K562 (cell line): ENCODE measurements around the gene IRF5. TPM values are rescaled to one million over a fixed set of nuclear protein-coding genes. Genes with fewer than 3 reads are reported as not detected.

Experiments used
- BRCA1 ChIP-seq, 2 experiments: fragments of 450-650 bp in 1 of 2; sonication (generic) in 1 of 2; formaldehyde crosslinking in 1 of 2; IDR thresholded peaks; 2 replicates each; pipeline versions ENCODE4 v1.5.0 to v1.6.1; 2017 to 2020; ENCODE audit warnings: mild to moderate bottlenecking in 1 of 2, missing genetic modification reagents in 1 of 2
- CBX8 ChIP-seq: fragments of 200-600 bp; sonication (generic); IDR thresholded peaks from 2 replicates; pipeline ENCODE4 v1.6.1; 2012; ENCODE audit warnings: borderline replicate concordance, mixed run types, low read depth, mild to moderate bottlenecking, moderate library complexity, mixed read lengths, low read length, control low read depth, inconsistent platforms; ENCODE audit not compliant: poor library complexity, severe bottlenecking; ENCODE audit errors: extremely low read depth
- FOXK2 ChIP-seq, 2 experiments: fragments of 450-650 bp; IDR thresholded peaks in 1 of 2; conservative IDR thresholded peaks in 1 of 2; 2 replicates each; pipeline ENCODE4 v1.6.1; 2016; ENCODE audit warnings: low read depth in 2 of 2, mild to moderate bottlenecking in 1 of 2
- MAX ChIP-seq: sonication (generic); formaldehyde crosslinking; IDR thresholded peaks from 2 replicates; pipeline ENCODE4 v1.9.0; 2022; ENCODE audit warnings: mild to moderate bottlenecking, missing genetic modification reagents
- NFYB ChIP-seq: IDR thresholded peaks from 2 replicates; pipeline ENCODE4 v1.6.1; 2011; ENCODE audit warnings: mild to moderate bottlenecking, moderate library complexity; ENCODE audit not compliant: insufficient read length; ENCODE audit errors: extremely low read depth
- PHB2 ChIP-seq: fragments of 450-650 bp; IDR thresholded peaks from 2 replicates; pipeline ENCODE4 v1.6.1; 2017; ENCODE audit warnings: low read depth
- POLR2AphosphoS5 ChIP-seq: IDR thresholded peaks from 2 replicates; pipeline ENCODE4 v1.6.1; 2011; ENCODE audit warnings: mild to moderate bottlenecking, low read depth, low read length, moderate library complexity; ENCODE audit not compliant: control insufficient read depth, insufficient read depth
- RAD21 ChIP-seq, 2 experiments: fragments of 250-450 bp in 1 of 2; fragments of 450-650 bp in 1 of 2; sonication (Bioruptor Pico) in 1 of 2; formaldehyde crosslinking in 1 of 2; IDR thresholded peaks in 1 of 2; conservative IDR thresholded peaks in 1 of 2; 2 replicates each; pipeline versions ENCODE4 v1.4.0 to v1.8.0; 2020 to 2022; ENCODE audit warnings: mild to moderate bottlenecking in 2 of 2, moderate library complexity in 1 of 2
- TAL1 ChIP-seq: fragments of 450-650 bp; IDR thresholded peaks from 2 replicates; pipeline ENCODE4 v1.6.1; 2016; ENCODE audit warnings: mild to moderate bottlenecking
- U2AF1 ChIP-seq: fragments of 200-400 bp; formaldehyde crosslinking; optimal IDR thresholded peaks from 2 replicates; pipeline ENCODE3; 2017; ENCODE audit warnings: mild to moderate bottlenecking, low read depth, low read length, moderate library complexity
- ZBTB5 ChIP-seq: fragments of 450-650 bp; IDR thresholded peaks from 2 replicates; pipeline ENCODE4 v1.6.1; 2017; ENCODE audit warnings: antibody characterized with exemption
- ZNF444 ChIP-seq: fragments of 250-450 bp; sonication (Bioruptor Pico); IDR thresholded peaks from 2 replicates; pipeline ENCODE4 v1.4.0; 2020; ENCODE audit warnings: mild to moderate bottlenecking, moderate library complexity
- polyA plus RNA-seq, 8 experiments: library from polyadenylated mRNA; depleted of rRNA in 4 of 8; stranded (reverse) in 5 of 8; unstranded in 3 of 8; fragments of >200 nt; fragmentation: Nextera tagmentation in 2 of 8; fragmentation: Illumina TruSeq in 1 of 8; extraction: Ambion mirVana in 2 of 8; extraction: Trizol in 1 of 8; gene quantifications; 2 replicates each; pipeline versions ENCODE4 v1.2.1 to v1.2.3, GENCODE V29; 2011 to 2014; ENCODE audit warnings: inconsistent platforms in 1 of 8, missing spikeins in 1 of 8
- total RNA-seq, 7 experiments: library from RNA; depleted of rRNA in 6 of 7; stranded (reverse); fragments of >200 nt in 6 of 7; fragmentation: Illumina TruSeq in 2 of 7; extraction: Trizol in 2 of 7; gene quantifications; 2 replicates each; pipeline versions ENCODE4 v1.2.1 to v1.2.3, GENCODE V29; 2011 to 2021; ENCODE audit warnings: low replicate concordance in 1 of 7
- TF ChIP-seq, protein P1 (sequence below), 2 experiments: fragments of 450-650 bp in 1 of 2; sonication (generic) in 1 of 2; formaldehyde crosslinking; conservative IDR thresholded peaks; 2 replicates each; pipeline versions ENCODE4 v1.4.0 to v1.8.1; 2020 to 2022; ENCODE audit warnings: mild to moderate bottlenecking in 1 of 2, missing genetic modification reagents in 1 of 2
- TF ChIP-seq, protein P2 (sequence below): IDR thresholded peaks from 2 replicates; pipeline ENCODE4 v1.6.1; 2011; ENCODE audit not compliant: insufficient read length; ENCODE audit errors: extremely low read depth
- TF ChIP-seq, protein P3 (sequence below): fragments of 450-650 bp; IDR thresholded peaks from 2 replicates; pipeline ENCODE4 v1.6.1; 2014; ENCODE audit warnings: low read depth, mild to moderate bottlenecking, moderate library complexity, borderline replicate concordance
- TF ChIP-seq, protein P4 (sequence below): fragments of 450-650 bp; IDR thresholded peaks from 2 replicates; pipeline ENCODE4 v1.7.1; 2018; ENCODE audit warnings: mild to moderate bottlenecking, low read depth; ENCODE audit not compliant: partially characterized antibody

Gene IRF5
- total and polyA plus RNA-seq, 9 of the 15 experiments (the other 6 are each of a cell fraction or from before 2014, with no cell fraction given), result 0.04 TPM; not detected in 8

GRCh38 chr7:128902761-128903585 is 34.8 kb upstream of the IRF5 start (continued):
- TF ChIP-seq TAL1, result no peak
- TF ChIP-seq U2AF1, result no peak
- 0 out of 4 replicates have a peak, but pooled peaks of 1 of the 2 experiments have one; percentile 3 for TF ChIP-seq RAD21 (CRISPR knock-in tag; conservative IDR thresholded peaks at IDR 0.05 in 1 of 2, IDR thresholded peaks at IDR 0.05 in 1 of 2)
- no peak for TF ChIP-seq NFYB
- no peak for TF ChIP-seq PHB2
- TF ChIP-seq, protein P1, sequence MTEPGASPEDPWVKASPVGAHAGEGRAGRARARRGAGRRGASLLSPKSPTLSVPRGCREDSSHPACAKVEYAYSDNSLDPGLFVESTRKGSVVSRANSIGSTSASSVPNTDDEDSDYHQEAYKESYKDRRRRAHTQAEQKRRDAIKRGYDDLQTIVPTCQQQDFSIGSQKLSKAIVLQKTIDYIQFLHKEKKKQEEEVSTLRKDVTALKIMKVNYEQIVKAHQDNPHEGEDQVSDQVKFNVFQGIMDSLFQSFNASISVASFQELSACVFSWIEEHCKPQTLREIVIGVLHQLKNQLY (CRISPR knock-in tag; conservative IDR thresholded peaks at IDR 0.05), result no peak
- TF ChIP-seq, protein P2, sequence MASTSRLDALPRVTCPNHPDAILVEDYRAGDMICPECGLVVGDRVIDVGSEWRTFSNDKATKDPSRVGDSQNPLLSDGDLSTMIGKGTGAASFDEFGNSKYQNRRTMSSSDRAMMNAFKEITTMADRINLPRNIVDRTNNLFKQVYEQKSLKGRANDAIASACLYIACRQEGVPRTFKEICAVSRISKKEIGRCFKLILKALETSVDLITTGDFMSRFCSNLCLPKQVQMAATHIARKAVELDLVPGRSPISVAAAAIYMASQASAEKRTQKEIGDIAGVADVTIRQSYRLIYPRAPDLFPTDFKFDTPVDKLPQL, result no peak
- no peak for TF ChIP-seq POLR2AphosphoS5
- no peak for TF ChIP-seq ZNF444 (CRISPR knock-in tag)
- TF ChIP-seq MAX, result peak; percentile 39; the same call in 1 of the 2 replicates
- TF ChIP-seq FOXK2 (conservative IDR thresholded peaks at IDR 0.05 in 1 of 2, IDR thresholded peaks at IDR 0.05 in 1 of 2; ENCODE audit: low read depth in 2 of 2), result no peak
- TF ChIP-seq, protein P3, sequence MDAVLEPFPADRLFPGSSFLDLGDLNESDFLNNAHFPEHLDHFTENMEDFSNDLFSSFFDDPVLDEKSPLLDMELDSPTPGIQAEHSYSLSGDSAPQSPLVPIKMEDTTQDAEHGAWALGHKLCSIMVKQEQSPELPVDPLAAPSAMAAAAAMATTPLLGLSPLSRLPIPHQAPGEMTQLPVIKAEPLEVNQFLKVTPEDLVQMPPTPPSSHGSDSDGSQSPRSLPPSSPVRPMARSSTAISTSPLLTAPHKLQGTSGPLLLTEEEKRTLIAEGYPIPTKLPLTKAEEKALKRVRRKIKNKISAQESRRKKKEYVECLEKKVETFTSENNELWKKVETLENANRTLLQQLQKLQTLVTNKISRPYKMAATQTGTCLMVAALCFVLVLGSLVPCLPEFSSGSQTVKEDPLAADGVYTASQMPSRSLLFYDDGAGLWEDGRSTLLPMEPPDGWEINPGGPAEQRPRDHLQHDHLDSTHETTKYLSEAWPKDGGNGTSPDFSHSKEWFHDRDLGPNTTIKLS, result no peak
- no peak for TF ChIP-seq ZBTB5
- TF ChIP-seq, protein P4, sequence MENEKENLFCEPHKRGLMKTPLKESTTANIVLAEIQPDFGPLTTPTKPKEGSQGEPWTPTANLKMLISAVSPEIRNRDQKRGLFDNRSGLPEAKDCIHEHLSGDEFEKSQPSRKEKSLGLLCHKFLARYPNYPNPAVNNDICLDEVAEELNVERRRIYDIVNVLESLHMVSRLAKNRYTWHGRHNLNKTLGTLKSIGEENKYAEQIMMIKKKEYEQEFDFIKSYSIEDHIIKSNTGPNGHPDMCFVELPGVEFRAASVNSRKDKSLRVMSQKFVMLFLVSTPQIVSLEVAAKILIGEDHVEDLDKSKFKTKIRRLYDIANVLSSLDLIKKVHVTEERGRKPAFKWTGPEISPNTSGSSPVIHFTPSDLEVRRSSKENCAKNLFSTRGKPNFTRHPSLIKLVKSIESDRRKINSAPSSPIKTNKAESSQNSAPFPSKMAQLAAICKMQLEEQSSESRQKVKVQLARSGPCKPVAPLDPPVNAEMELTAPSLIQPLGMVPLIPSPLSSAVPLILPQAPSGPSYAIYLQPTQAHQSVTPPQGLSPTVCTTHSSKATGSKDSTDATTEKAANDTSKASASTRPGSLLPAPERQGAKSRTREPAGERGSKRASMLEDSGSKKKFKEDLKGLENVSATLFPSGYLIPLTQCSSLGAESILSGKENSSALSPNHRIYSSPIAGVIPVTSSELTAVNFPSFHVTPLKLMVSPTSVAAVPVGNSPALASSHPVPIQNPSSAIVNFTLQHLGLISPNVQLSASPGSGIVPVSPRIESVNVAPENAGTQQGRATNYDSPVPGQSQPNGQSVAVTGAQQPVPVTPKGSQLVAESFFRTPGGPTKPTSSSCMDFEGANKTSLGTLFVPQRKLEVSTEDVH, result no peak
- TF ChIP-seq BRCA1 (IDR thresholded peaks at IDR 0.05), result no peak
- TF ChIP-seq BRCA1 (CRISPR knock-in tag; IDR thresholded peaks at IDR 0.05), result no peak
- TF ChIP-seq CBX8, result no peak
